ENCODE data around the gene BAX.

DNA sequence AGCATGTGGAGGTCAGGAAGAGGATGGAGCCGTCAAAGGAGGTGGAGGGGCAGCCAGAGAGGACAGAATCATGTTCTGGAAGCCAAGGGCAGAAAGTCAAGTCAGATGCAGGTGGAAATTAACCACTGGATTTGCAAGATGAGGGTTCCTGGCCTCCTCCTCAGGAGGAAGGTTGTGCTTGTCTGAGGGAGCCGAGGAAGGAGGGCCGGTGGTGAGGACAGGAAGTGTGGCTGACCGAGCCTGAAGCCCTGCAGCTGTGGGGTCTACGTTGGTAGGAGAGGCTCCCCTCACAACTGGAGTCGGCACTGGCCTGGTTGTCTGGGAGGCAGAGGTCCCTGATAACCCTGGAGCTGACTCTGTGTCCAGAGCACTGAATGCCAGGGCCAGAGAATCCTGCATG lies 36.6 kb upstream of the BAX start:
- no peak for TF ChIP-seq POLR2A (IDR thresholded peaks at IDR 0.05)
- TF ChIP-seq, protein P1, sequence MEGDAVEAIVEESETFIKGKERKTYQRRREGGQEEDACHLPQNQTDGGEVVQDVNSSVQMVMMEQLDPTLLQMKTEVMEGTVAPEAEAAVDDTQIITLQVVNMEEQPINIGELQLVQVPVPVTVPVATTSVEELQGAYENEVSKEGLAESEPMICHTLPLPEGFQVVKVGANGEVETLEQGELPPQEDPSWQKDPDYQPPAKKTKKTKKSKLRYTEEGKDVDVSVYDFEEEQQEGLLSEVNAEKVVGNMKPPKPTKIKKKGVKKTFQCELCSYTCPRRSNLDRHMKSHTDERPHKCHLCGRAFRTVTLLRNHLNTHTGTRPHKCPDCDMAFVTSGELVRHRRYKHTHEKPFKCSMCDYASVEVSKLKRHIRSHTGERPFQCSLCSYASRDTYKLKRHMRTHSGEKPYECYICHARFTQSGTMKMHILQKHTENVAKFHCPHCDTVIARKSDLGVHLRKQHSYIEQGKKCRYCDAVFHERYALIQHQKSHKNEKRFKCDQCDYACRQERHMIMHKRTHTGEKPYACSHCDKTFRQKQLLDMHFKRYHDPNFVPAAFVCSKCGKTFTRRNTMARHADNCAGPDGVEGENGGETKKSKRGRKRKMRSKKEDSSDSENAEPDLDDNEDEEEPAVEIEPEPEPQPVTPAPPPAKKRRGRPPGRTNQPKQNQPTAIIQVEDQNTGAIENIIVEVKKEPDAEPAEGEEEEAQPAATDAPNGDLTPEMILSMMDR (IDR thresholded peaks at IDR 0.05), result no peak
